PC-3 (cell line): ENCODE results near the gene ACP4. TPM values are rescaled to one million over a fixed set of nuclear protein-coding genes. Genes with fewer than 3 reads are reported as not detected.

ENCODE experiments used
- ATAC-seq: fragments of 200-7000 bp; cut with Tn5 transposase; 2 replicates; pipeline ENCODE4 v1.9.1; 2020; ENCODE audit warnings: mild to moderate bottlenecking, moderate library complexity
- BruUV-seq: library from RNA; stranded (reverse); fragments of 400-500 nt; replicated peaks from 2 replicates; lab custom pipeline; 2021; lab: Mats Ljungman, UMichigan
- CTCF ChIA-PET: fragments of 300-600 bp; sonication (Branson Sonifier 250); formaldehyde crosslinking; loops from one replicate; lab custom pipeline; 2022; ENCODE audit warnings: antibody characterized with exemption; lab: Charles Lee
- POLR2A ChIA-PET: fragments of 300-600 bp; sonication (Branson Sonifier 250); formaldehyde crosslinking; loops from one replicate; lab custom pipeline; 2022; ENCODE audit warnings: antibody characterized with exemption; ENCODE audit not compliant: unreplicated experiment; lab: Charles Lee
- DNase-seq: peaks from one replicate; pipeline ENCODE4 v3.0.0-alpha.2; 2015
- H2AFZ ChIP-seq: fragments of 300-600 bp; sonication (generic); 2 replicates; pipeline ENCODE4 v1.6.0; 2016; ENCODE audit warnings: antibody characterized with exemption, low read length
- H3F3A ChIP-seq: fragments of 300-600 bp; sonication (generic); one replicate; pipeline ENCODE4 v1.6.0; 2017; ENCODE audit warnings: antibody characterized with exemption, low read length, control low read depth, mild to moderate bottlenecking; ENCODE audit not compliant: unreplicated experiment
- H3K27ac ChIP-seq: fragments of 300-600 bp; sonication (generic); 2 replicates; pipeline ENCODE4 v1.5.1; 2016; ENCODE audit warnings: mild to moderate bottlenecking, low read length
- H3K27me3 ChIP-seq: fragments of 300-600 bp; sonication (generic); 2 replicates; pipeline ENCODE4 v1.6.1; 2016; ENCODE audit warnings: low read length, mixed read lengths
- H3K36me3 ChIP-seq: fragments of 300-600 bp; sonication (generic); 2 replicates; pipeline ENCODE4 v1.6.1; 2016; ENCODE audit warnings: low read depth, mixed run types, low read length, mixed read lengths
- H3K4me1 ChIP-seq: fragments of 300-600 bp; sonication (generic); 2 replicates; pipeline ENCODE4 v1.5.1; 2016; ENCODE audit warnings: low read length; ENCODE audit not compliant: insufficient read depth
- H3K4me2 ChIP-seq: fragments of 300-600 bp; sonication (generic); 2 replicates; pipeline ENCODE4 v1.6.0; 2016; ENCODE audit warnings: low read length
- H3K4me3 ChIP-seq: fragments of 300-600 bp; sonication (generic); 2 replicates; pipeline ENCODE4 v1.5.1; 2016; ENCODE audit warnings: mild to moderate bottlenecking, low read length, mixed read lengths
- H3K79me2 ChIP-seq: fragments of 300-600 bp; sonication (generic); 2 replicates; pipeline ENCODE4 v1.6.1; 2017; ENCODE audit warnings: low read length, mixed read lengths
- H3K9ac ChIP-seq: fragments of 300-600 bp; sonication (generic); 2 replicates; pipeline ENCODE4 v1.6.0; 2016; ENCODE audit warnings: mild to moderate bottlenecking, low read length
- H3K9me2 ChIP-seq: fragments of 300-600 bp; sonication (generic); replicated peaks from 2 replicates; pipeline ENCODE4 v1.6.1; 2016; ENCODE audit warnings: mixed run types, low read length, mixed read lengths
- H3K9me3 ChIP-seq: fragments of 300-600 bp; sonication (generic); 2 replicates; pipeline ENCODE4 v1.6.1; 2016; ENCODE audit warnings: low read length, mixed read lengths
- H4K20me1 ChIP-seq: fragments of 300-600 bp; sonication (generic); 2 replicates; pipeline ENCODE4 v1.6.1; 2016; ENCODE audit warnings: low read length, mixed read lengths
- EZH2 ChIP-seq: fragments of 300-600 bp; sonication (generic); IDR thresholded peaks from one replicate; pipeline ENCODE4 v1.6.1; 2017; ENCODE audit warnings: antibody characterized with exemption, mild to moderate bottlenecking, low read length; ENCODE audit not compliant: unreplicated experiment
- EZH2phosphoT487 ChIP-seq: fragments of 300-600 bp; sonication (generic); IDR thresholded peaks from 2 replicates; pipeline ENCODE4 v1.6.1; 2018; ENCODE audit warnings: mild to moderate bottlenecking, antibody characterized with exemption, low read length, borderline replicate concordance
- intact Hi-C: fragments of 100-400 bp; cut with micrococcal nuclease; formaldehyde crosslinking; loops from 2 replicates; pipeline ENCODE4 v1.9.0; 2023
- total RNA-seq: library from RNA; depleted of rRNA; stranded (reverse); fragments of >200 nt; gene quantifications from 2 replicates; pipeline ENCODE4 v1.2.3, GENCODE V29; 2014
- TF ChIP-seq, protein P1 (sequence below): fragments of 300-600 bp; sonication (generic); conservative IDR thresholded peaks from 2 replicates; pipeline ENCODE4 v1.5.1; 2017; ENCODE audit warnings: antibody characterized with exemption, low read depth, mild to moderate bottlenecking, low read length

Gene ACP4
- total RNA-seq, 1 experiment from 2014 or later, result not detected

- CTCF ChIA-PET, result interaction anchor here (1.3 kb wide), 1 partner anchor 54 kb away, joined by 6 read pairs; no protein-coding TSS in a partner anchor
- Histone ChIP-seq H3K27me3 (peaks cover 71% of the 10 kb centered on the region), H3K9me3 (no peaks in the 10 kb centered on the region), H3K4me1 (0 out of 2 replicates have a peak, but pooled peaks cover 3% of the 10 kb centered on the region), H3K27ac (no peak overlapping the region), H4K20me1 (no peaks in the 10 kb centered on the region), H3F3A (no peaks in the 10 kb centered on the region), H3K4me3 (no peak overlapping the region), H3K9ac (no peak overlapping the region), H3K9me2 (no peaks in the 10 kb centered on the region), H3K36me3 (no peaks in the 10 kb centered on the region), H2AFZ (no peak overlapping the region), H3K79me2 (no peaks in the 10 kb centered on the region), H3K4me2 (no peak overlapping the region)
- ATAC-seq, result no peak
- intact Hi-C loops, result no loop called here
- DNase-seq, result no peak
- POLR2A ChIA-PET, result no interaction called here
- BruUV-seq, result no TSS peak
- no peak for TF ChIP-seq EZH2
- TF ChIP-seq EZH2phosphoT487, result no peak
- TF ChIP-seq, protein P1, sequence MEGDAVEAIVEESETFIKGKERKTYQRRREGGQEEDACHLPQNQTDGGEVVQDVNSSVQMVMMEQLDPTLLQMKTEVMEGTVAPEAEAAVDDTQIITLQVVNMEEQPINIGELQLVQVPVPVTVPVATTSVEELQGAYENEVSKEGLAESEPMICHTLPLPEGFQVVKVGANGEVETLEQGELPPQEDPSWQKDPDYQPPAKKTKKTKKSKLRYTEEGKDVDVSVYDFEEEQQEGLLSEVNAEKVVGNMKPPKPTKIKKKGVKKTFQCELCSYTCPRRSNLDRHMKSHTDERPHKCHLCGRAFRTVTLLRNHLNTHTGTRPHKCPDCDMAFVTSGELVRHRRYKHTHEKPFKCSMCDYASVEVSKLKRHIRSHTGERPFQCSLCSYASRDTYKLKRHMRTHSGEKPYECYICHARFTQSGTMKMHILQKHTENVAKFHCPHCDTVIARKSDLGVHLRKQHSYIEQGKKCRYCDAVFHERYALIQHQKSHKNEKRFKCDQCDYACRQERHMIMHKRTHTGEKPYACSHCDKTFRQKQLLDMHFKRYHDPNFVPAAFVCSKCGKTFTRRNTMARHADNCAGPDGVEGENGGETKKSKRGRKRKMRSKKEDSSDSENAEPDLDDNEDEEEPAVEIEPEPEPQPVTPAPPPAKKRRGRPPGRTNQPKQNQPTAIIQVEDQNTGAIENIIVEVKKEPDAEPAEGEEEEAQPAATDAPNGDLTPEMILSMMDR, result no peak
Observed at GRCh38 chr19:50778906-50779430, 11.2 kb upstream of the ACP4 start.

- Histone ChIP-seq H3K9me2 (no peaks in the 10 kb centered on the region), H3K4me2 (no peak overlapping the region), H3K27me3 (peaks cover 70% of the 10 kb centered on the region), H4K20me1 (no peaks in the 10 kb centered on the region), H3K9ac (no peak overlapping the region), H3F3A (no peaks in the 10 kb centered on the region), H3K36me3 (no peaks in the 10 kb centered on the region), H3K27ac (no peak overlapping the region), H3K9me3 (no peaks in the 10 kb centered on the region), H2AFZ (no peak overlapping the region), H3K4me3 (no peak overlapping the region), H3K4me1 (0 out of 2 replicates have a peak, but pooled peaks cover 3% of the 10 kb centered on the region), H3K79me2 (no peaks in the 10 kb centered on the region)
- TF ChIP-seq, protein P1, result no peak
- TF ChIP-seq EZH2phosphoT487 (no peak), EZH2 (no peak)
- ATAC-seq (no peak), DNase-seq (no peak)
- ChIA-PET CTCF (interaction anchor here (1.3 kb wide), 1 partner anchor 55 kb away, joined by 6 read pairs; no protein-coding TSS in a partner anchor), POLR2A (no interaction called here)
- no TSS peak for BruUV-seq
- intact Hi-C loops, result loop anchor here (5.0 kb wide), 1 partner anchor 242 kb away; no protein-coding TSS in a partner anchor
Observed at GRCh38 chr19:50779504-50780457, 10.4 kb upstream of the ACP4 start.
